Vagina (tissue), 2 donors: Measurements from ENCODE around the gene PACS1.

Source experiments
- POLR2AphosphoS5 ChIP-seq, 2 donors: sonication (generic); formaldehyde crosslinking; IDR thresholded peaks; one replicate each; pipeline ENCODE4 v1.9.0; 2017; ENCODE audit warnings: antibody characterized with exemption in 2 of 2, mild to moderate bottlenecking in 2 of 2, low read depth in 1 of 2; ENCODE audit not compliant: insufficient read depth in 1 of 2
- TF ChIP-seq, protein P1 (sequence below), 3 experiments: fragments of 450-650 bp in 2 of 3; fragments of 200-600 bp in 1 of 3; sonication (generic) in 1 of 3; IDR thresholded peaks; one replicate each; pipeline ENCODE4 v1.5.1; 2017 to 2019; ENCODE audit warnings: antibody characterized with exemption in 3 of 3, mild to moderate bottlenecking in 2 of 3, moderate library complexity in 2 of 3

- TF ChIP-seq, protein P1, sequence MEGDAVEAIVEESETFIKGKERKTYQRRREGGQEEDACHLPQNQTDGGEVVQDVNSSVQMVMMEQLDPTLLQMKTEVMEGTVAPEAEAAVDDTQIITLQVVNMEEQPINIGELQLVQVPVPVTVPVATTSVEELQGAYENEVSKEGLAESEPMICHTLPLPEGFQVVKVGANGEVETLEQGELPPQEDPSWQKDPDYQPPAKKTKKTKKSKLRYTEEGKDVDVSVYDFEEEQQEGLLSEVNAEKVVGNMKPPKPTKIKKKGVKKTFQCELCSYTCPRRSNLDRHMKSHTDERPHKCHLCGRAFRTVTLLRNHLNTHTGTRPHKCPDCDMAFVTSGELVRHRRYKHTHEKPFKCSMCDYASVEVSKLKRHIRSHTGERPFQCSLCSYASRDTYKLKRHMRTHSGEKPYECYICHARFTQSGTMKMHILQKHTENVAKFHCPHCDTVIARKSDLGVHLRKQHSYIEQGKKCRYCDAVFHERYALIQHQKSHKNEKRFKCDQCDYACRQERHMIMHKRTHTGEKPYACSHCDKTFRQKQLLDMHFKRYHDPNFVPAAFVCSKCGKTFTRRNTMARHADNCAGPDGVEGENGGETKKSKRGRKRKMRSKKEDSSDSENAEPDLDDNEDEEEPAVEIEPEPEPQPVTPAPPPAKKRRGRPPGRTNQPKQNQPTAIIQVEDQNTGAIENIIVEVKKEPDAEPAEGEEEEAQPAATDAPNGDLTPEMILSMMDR (IDR thresholded peaks at IDR 0.05) = no peak
- no peak for TF ChIP-seq POLR2AphosphoS5 (IDR thresholded peaks at IDR 0.05; ENCODE audit: insufficient read depth in 1 of 2, low read depth in 1 of 2)
These were observed 209.1 kb downstream of the PACS1 start for GRCh38 chr11:66279092-66279734.
